Right lobe of liver (tissue), 6 donors: ENCODE results near the gene MON2. TPM values are rescaled to one million over a fixed set of nuclear protein-coding genes. Genes with fewer than 3 reads are reported as not detected.

Experiments used
- ATAC-seq, 4 donors: fragments of 200-7000 bp; cut with Tn5 transposase; one replicate each; pipeline ENCODE4 v1.9.1; 2020; ENCODE audit warnings: mild to moderate bottlenecking in 4 of 4, moderate library complexity in 4 of 4
- DNase-seq, 3 donors: peaks; one replicate each; pipeline ENCODE4 v3.0.0-alpha.2; 2020
- H3K27ac ChIP-seq, 3 donors: fragments of 200-600 bp; one replicate each; pipeline ENCODE4 v1.8.0; 2022
- H3K27me3 ChIP-seq, 2 donors: fragments of 200-600 bp; one replicate each; pipeline ENCODE4 v1.8.0; 2022
- H3K36me3 ChIP-seq, 4 donors: fragments of 200-600 bp; sonication (generic) in 1 of 4; one replicate each; pipeline versions ENCODE4 v1.5.1 to v1.8.0; 2017 to 2022; ENCODE audit warnings: control low read depth in 1 of 4
- H3K4me1 ChIP-seq, 4 donors: fragments of 200-600 bp; sonication (generic) in 1 of 4; one replicate each; pipeline versions ENCODE4 v1.5.1 to v1.8.0; 2017 to 2022; ENCODE audit warnings: control low read depth in 1 of 4
- H3K4me3 ChIP-seq, 3 donors: fragments of 200-600 bp; one replicate each; pipeline ENCODE4 v1.8.0; 2022
- H3K9me3 ChIP-seq, 4 donors: fragments of 200-600 bp; sonication (generic) in 1 of 4; one replicate each; pipeline versions ENCODE4 v1.5.1 to v1.8.0; 2017 to 2022; ENCODE audit warnings: control low read depth in 1 of 4
- CTCF ChIP-seq, 4 donors: fragments of 200-600 bp in 3 of 4; fragments of 450-650 bp in 1 of 4; IDR thresholded peaks; one replicate each; pipeline versions ENCODE4 v1.5.1 to v1.8.0; 2016 to 2022; ENCODE audit warnings: antibody characterized with exemption in 4 of 4, mild to moderate bottlenecking in 2 of 4
- POLR2A ChIP-seq: fragments of 450-650 bp; IDR thresholded peaks from one replicate; pipeline ENCODE4 v1.6.1; 2017; ENCODE audit warnings: antibody characterized with exemption, mild to moderate bottlenecking
- WGBS: methylation state at CpG from one replicate; pipeline ENCODE4 v1.1.6; 2018; ENCODE audit warnings: low coverage, low lambda C conversion rate; ENCODE audit not compliant: insufficient coverage; ENCODE audit errors: missing lambda C conversion rate; 5-methylcytosine and 5-hydroxymethylcytosine counted together
- intact Hi-C, 2 donors: fragments of 100-400 bp; cut with DNase I; formaldehyde crosslinking; loops; one replicate each; pipeline versions ENCODE4 v1.11.2 to v1.14.1; 2022
- total RNA-seq, 6 experiments: library from RNA; depleted of rRNA in 2 of 6; stranded (reverse); fragments of >200 nt in 2 of 6; fragmentation: NEBNext Ultra II Directional in 3 of 6; extraction: Animal tissue kit (Norgen Biotek cat#: 25700) in 3 of 6; gene quantifications; one replicate each; pipeline versions ENCODE4 v1.1.0 to v1.2.4, GENCODE V29; 2016 to 2023
- donor health status: DM: no; HTN: yes; CAD: no.
- donor health status: DM: no; HTN: no; CAD: no.
- donor health status: DM: no; HTN: no; CAD: no.
- donor health status: DM: no; HTN: yes; CAD: no.
- donor health status: DM: no; HTN: yes; CAD: no.

Gene MON2
- total RNA-seq, 6 experiments from 2014 or later = 26.6 to 37.4 (median 30.5) TPM

DNA sequence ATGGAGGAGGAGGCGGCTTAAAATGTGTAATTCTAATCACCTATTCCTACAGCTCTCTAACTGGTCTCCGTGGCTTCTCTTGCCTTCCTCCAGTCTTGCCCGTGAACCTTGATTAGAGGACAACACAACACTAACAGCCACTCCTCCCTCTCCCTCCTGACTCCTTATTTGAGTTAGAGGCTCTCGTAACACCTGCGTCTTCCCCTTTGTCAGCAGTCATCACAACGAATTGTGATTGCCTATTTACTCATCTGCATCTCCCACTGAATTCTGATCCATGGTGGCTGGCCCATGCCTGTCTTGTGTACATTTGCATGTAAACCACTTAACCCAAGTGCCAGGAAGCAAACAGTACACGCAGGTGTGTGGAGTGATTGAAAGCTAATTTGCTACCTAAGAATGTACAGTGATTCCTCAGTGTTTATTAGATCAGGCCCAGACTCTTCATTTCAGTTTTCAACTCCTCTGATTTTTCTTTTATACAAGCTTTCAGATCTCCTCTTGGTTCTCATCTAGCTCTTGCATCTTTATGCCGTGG lies 154.5 kb downstream of the MON2 start:
- Histone ChIP-seq H3K36me3 (no peaks in the 10 kb centered on the region), H3K4me3 (no peak overlapping the region), H3K9me3 (no peaks in the 10 kb centered on the region), H3K4me1 (peaks cover 0 to 21% (median 5%) of the 10 kb centered on the region in 4 donors), H3K27ac (no peak overlapping the region), H3K27me3 (no peaks in the 10 kb centered on the region)
- TF ChIP-seq CTCF (IDR thresholded peaks at IDR 0.05) = no peak
- TF ChIP-seq POLR2A = no peak
- intact Hi-C loops = no loop called here
- ATAC-seq = no peak
- WGBS = 72% methylated on average over 8 of the region's 8 CpGs
- no peak for DNase-seq

DNA sequence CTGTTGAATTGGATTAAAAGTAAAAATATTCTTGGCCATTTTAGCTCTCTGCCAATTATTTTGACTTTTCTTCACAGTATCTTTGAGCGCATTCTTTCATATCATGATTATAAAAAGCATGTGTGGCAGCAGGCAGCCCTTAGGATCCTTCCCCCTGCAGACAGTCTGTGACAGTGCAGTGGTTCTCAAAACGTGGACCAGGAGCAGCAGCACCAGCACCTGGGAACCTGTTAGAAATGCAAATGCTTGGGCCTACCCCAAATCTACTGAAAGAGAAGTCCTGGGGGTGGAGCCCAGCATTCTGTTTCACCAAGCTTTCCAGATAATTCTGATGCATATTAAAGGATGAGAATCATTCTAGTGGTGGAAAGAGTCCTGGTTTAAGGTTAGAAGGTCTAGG lies 155.6 kb downstream of the MON2 start:
- ATAC-seq (no peak), DNase-seq (no peak)
- H3K4me1 ChIP-seq = peaks cover 0 to 21% (median 5%) of the 10 kb centered on the region in 4 donors
- TF ChIP-seq CTCF (IDR thresholded peaks at IDR 0.05) = no peak
- no peak for TF ChIP-seq POLR2A
- intact Hi-C loops = no loop called here
- no peak overlapping the region for H3K4me3 ChIP-seq
- 57% methylated on average over 2 of the region's 2 CpGs for WGBS
- H3K27ac ChIP-seq = no peak overlapping the region
- H3K9me3 ChIP-seq = no peaks in the 10 kb centered on the region
- H3K27me3 ChIP-seq = no peaks in the 10 kb centered on the region
- H3K36me3 ChIP-seq = no peaks in the 10 kb centered on the region

DNA sequence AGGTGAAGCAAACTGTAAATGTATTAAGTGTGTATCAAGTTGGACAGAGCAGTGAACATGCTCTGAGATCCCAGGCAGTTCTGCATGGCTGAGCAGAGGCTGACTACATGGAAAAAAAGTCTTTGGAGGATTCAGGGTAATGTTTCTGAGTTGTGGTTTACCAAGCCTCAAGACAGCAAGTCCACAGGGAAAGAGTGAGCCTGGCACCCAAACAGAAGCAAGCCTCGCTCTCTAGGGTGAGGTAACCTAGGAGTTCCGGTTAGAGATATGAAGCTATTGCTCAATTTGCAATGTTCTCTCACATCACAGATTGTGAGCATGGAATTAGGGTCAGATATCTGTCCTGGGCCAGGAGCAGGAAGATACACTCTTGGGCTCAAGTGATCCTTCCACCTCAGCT lies 158.6 kb downstream of the MON2 start:
- H3K9me3 ChIP-seq = no peaks in the 10 kb centered on the region
- peaks cover 0 to 21% (median 5%) of the 10 kb centered on the region in 4 donors for H3K4me1 ChIP-seq
- TF ChIP-seq POLR2A (no peak), CTCF (IDR thresholded peaks at IDR 0.05) (no peak)
- no peak overlapping the region for H3K4me3 ChIP-seq
- H3K27ac ChIP-seq = peak overlapping the region in 2 of 3 donors; percentile 27 to 52
- DNase-seq (peak in 2 of 3 donors; percentile 37 to 64), ATAC-seq (peak; percentile 92 to 96 (median 94))
- no peaks in the 10 kb centered on the region for H3K36me3 ChIP-seq
- intact Hi-C loops = no loop called here
- 0% methylated on average over 2 of the region's 2 CpGs for WGBS
- no peaks in the 10 kb centered on the region for H3K27me3 ChIP-seq

DNA sequence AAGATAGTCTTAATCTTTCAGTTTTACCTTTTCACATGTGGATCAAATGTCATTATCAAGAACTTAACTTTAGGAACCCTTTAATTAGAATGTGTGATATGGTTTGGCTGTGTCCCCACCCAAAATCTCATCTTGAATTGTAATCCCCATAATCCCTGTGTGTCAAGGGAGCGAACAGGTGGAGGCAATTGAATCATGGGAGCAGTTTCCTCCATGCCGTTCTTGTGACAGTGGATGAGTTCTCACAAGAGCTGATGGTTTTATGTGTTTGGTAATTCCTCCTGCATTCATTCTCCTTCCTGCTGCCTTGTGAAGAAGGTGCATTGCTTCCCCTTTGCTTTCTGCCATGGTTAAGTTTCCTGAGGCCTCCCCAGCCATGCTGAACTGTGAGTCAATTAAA lies 160.6 kb downstream of the MON2 start:
- no peak for ATAC-seq
- intact Hi-C loops = no loop called here
- 81% methylated on average over 2 of the region's 2 CpGs for WGBS
- no peak for TF ChIP-seq POLR2A
- H3K27me3 ChIP-seq = no peaks in the 10 kb centered on the region
- no peaks in the 10 kb centered on the region for H3K36me3 ChIP-seq
- no peak overlapping the region for H3K27ac ChIP-seq
- H3K9me3 ChIP-seq = no peaks in the 10 kb centered on the region
- no peak overlapping the region for H3K4me3 ChIP-seq
- peaks cover 0 to 25% (median 5%) of the 10 kb centered on the region in 4 donors for H3K4me1 ChIP-seq
- no peak for DNase-seq

DNA sequence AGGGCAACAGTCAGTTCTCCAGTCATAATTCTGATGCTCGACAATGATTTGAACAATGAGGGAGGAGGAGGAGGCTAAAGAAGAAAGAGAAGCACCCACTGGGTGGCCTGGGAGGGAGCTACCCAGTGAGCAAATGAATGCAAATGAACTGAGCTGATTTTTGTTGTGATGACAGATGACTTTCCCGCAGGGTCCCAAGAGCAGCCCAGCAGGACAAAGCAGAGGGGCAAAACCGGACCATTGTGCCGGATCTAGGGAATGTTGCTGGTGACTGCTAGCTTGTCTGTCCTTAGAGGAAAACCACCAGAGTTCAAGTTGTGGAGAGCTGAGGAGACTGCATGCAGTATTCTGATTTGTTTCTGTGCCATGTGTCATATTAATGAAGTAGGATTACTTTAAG lies 162.8 kb downstream of the MON2 start:
- Histone ChIP-seq H3K27ac (no peak overlapping the region), H3K27me3 (no peaks in the 10 kb centered on the region), H3K4me3 (no peak overlapping the region), H3K4me1 (peaks cover 0 to 19% (median 5%) of the 10 kb centered on the region in 4 donors), H3K36me3 (no peaks in the 10 kb centered on the region), H3K9me3 (no peaks in the 10 kb centered on the region)
- WGBS = 75% methylated on average over 2 of the region's 4 CpGs
- no peak for ATAC-seq
- DNase-seq = no peak
- intact Hi-C loops = no loop called here
- no peak for TF ChIP-seq POLR2A
- TF ChIP-seq CTCF (IDR thresholded peaks at IDR 0.05) = no peak
